Suppressor macrophage treated with lipopolysaccharide for 4 hours (primary cell): ENCODE measurements around the gene NSD2.

ENCODE experiments used
- DNase-seq: peaks from one replicate; pipeline ENCODE4 v3.0.0-alpha.2; 2020

NSD2 gene

DNA sequence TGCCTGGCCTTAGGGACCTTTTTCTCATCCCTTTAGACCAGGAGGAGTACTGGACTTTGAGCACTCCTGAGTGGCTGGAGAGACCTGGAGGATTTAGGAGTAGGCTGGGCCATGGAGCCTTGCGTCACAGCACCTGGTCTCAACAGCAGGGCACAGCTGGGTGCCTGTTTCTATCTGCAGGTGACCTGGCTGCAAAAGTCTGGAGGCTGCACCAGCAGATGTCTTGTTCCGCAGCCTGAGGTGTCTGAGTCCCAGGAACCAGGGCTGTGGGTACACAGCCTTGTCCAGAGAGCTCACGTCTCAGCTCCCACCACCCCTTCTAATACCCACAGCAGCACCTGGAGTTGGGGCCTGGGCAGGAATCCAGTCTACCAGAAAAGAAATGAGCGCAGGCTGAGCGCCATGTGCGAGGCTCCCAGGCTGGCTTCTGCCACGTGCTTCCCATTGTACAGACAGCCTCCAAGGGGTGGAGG is 5.0 kb upstream of the NSD2 start:
- no peak for DNase-seq

DNA sequence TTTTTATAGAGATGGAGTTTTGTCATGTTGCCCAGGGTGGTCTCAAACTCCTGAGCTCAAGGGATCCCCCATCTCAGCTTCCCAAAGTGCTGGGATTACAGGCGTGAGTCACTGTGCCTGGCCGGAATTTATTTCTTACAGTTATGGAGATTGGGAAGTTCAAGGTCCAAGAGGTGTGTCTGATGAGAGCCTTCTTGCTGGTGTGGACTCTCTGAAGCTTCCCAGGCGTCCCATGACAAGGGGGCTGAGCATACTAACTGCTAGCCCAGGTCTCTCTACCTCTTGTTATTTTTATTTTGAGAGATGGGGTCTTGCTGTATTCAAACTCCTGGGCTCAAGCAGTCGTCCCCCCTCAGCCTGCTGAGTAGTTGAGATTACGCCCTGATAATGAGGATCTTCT is 2.9 kb upstream of the NSD2 start:
- DNase-seq: no peak

DNA sequence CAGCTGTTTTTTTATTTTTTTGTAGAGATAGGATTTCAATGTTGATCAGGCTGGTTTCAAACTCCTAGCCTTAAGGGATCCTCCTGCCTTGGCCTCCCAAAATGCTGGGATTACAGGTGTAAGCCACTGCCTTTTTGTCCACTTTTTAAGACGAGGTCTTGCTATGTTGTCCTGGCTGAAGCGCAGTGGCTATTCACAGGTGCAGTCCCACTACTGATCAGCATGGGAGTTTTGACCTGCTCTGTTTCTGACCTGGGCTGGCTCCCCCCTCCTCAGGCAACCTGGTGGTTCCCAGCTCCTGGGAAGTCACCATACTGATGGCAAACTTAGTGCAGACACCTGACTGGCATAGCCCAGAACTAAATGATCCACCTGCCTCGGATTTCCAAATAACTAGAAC is 2.3 kb upstream of the NSD2 start:
- DNase-seq: no peak

DNA sequence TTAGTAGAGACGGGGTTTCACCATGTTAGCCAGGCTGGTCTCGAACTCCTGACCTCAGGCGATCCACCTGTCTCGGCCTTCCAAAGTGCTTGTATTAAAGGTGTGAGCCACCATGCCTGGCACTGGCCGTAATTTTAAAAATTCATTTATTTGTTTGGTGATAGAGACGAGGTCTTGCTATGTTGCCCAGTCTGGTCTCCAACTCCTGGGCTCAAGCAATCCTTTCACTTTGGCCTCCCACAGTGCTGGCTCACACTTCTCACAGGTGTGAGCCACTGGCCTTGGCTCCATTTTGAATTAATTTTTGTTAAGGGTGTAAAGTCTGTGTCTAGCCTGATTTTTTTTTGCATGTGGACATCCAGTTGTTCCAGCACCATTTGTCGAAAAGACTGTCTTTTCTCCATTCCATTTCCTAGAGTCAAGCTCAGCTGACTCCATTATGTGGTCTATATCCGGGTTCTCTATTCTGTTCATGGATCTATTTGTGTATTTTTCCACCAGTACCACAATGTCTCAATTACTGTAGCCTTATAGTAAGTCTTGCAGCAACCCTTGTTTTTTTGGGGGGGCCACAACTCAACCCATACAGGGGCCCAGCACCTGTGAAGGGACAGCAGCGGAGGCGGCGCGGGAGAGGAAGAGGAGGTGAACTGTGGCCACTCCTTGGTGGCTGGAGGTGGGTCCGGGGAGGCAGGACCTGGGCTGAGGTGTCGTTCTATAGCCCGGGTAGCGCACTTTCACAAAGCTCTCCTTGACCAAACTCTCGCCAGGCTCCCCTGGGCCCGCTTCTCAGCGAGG is 1.5 kb upstream of the NSD2 start:
- DNase-seq: no peak

DNA sequence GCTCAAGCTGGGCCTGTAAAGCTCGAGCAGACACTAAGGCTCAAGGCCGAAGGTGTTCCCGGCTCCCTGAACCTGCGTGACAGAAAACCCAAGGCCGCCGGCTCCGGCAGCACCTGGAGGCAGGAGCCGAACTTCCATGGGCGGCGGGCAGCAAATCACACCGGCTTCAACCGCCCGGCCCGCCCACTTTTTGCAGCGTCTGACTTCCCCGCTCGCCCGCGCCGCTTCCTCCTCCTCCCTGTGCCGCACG is 940 bp upstream of the NSD2 start:
- DNase-seq: peak; percentile 82

DNA sequence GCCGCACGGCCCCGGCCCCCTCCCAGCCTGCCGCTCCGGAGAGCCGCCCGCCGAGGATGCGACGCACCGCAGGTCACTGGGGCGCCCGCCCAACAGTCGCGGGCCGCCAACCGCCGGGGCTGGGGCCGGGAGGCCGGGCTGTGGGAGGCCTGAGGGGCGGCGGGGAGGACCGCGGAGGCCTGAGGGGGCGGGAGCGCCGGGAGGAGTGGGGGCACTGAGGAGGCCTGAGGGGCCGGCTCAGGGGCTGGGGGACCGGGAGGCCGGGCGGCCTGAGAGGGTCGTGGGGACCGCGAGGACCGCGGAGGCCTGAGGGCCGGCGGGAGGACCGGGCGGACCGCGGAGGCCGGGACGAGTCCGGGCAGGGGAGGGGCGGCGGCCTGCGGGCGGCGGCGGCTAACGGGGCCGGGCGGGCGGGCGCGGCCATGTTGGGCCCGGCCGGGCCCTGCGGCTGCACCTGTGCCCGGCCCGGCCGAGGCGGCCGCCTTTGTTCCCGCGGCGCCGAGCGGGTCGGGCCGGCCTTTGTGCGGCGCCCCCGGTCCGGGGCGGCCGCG is 353 bp downstream of the NSD2 start:
- no peak for DNase-seq

DNA sequence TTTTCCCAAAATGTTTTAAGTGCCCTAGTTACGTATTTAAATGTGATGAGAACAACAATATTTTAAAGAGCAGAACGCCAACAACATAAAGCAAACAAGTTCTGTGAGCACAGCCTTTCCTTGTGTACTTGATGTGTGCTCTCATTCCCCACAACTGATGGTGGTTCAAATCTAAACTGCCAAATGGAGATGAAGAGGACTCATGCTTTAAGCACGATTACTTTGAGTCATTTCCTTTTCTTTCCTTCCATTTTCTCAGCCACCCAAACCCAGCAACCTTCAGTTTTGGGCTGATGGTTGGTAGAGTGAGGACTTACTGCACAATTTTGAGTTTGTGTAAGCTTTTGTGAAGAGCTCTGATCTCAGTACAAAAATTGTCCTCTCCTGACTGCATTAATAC is 1.7 kb downstream of the NSD2 start:
- peak; percentile 32 for DNase-seq

DNA sequence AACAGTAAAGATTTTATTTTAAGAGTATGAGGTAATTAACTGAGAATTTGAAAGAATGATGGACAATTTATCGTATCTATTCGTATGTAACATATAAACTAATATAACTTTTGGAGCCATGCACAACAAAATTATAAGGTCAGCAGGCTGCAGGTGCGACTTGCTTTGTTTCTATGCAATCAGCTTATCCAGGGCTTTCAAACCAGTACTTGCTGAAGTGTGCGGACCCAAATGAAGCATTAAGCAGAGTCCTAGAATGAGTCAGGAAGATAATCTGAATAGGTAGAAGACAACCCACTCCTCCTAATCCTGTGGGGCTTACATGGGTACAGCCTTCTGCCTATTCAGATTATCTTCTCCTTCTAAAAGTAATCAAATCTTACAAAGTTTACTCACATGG is 2.1 kb downstream of the NSD2 start:
- no peak for DNase-seq

DNA sequence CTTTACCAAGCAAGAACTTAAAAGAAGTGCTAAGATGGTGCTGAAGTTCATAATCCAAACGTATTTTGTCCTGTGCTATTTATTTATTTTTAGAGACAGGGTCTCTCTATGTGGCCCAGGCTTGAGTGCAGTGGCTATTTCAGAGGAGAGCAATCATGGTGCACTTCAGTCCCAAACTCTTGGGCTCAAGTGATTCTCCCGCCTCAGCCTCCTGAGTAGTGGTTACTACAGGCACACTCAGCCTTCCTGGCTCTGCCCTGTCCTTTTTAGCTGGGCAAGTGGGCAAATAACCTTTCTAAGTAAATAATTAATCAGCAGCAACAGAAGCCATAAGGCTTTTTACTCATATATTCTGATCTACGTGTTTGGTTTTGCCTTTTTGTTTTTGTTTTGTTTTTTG is 2.6 kb downstream of the NSD2 start:
- DNase-seq: no peak

DNA sequence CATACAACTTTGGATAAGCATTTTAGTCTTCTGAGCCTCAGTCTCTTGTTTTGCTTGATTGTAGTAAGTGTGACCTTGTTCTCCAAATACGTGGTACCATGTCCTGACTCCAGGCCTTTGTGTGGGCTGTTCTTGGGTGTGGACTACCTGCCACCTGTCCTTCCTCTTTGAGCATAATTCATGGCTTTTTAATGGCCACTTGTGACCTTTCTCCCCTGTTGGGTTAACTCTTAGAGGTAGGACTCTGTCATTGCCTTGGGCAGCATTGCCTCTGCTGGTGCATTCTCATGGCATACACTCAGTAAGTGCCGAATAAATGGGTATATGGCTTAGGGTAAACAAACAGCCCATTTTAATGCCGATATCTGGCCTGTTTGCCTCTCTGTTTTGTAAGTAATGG is 3.0 kb downstream of the NSD2 start:
- no peak for DNase-seq

DNA sequence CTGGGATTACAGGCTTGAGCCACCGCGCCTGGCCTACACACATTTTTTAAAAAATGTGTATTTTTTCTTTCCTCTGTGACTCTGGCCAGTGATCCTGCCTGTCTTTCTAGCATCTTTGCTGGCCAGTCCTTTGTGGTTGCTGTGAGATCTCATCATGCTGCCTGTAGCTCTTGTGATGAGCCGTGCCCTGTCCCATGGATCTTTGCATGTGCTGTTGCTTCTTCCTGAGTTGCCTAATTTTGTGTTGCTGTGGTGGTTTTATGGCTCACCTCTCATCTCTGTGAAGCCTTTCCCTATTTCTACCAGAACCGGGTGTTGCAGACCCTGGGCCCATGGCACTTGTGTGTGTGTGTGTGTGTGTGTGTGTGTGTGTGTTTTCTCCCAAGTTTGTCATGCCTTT is 8.3 kb downstream of the NSD2 start:
- DNase-seq: no peak

DNA sequence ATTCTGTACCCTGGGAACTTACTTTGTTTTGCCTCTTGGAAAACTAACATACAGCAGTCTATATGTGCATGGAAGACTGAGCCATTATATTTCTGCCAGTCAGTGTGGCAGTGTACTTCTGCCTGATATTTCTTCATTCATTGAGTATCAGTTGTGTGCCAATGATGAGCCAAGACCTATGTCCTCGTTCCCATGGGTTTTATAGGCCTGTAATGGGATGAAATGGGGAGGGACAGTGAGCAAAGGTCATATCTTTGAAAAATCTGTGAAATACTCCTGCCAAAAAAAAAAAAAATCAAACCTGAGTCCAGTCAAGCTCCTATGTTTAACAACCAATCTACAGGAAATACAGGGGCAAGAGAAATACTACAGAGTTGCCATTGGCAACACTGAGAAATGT is 9.1 kb downstream of the NSD2 start:
- no peak for DNase-seq

DNA sequence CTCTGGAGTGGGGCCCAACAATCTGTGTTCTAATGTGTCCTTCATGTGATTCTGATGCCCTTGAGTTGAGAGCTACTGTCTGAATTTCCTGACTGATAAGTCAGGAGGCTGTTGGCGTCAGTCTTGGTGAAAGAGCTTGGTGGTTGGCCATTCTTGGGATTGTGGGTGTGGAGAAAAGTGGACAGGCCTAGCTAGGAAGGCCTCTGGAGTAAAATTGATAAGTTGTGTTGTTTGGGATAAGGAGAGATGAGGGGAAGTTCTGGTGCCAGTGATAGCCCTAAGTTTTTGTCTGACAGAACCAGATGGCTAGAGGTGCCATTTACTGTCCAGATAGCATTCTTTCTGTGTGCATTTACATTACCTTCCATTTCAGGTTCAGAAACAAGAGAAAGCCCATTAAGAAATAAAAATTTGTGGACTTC is 11.7 kb downstream of the NSD2 start:
- DNase-seq: no peak

DNA sequence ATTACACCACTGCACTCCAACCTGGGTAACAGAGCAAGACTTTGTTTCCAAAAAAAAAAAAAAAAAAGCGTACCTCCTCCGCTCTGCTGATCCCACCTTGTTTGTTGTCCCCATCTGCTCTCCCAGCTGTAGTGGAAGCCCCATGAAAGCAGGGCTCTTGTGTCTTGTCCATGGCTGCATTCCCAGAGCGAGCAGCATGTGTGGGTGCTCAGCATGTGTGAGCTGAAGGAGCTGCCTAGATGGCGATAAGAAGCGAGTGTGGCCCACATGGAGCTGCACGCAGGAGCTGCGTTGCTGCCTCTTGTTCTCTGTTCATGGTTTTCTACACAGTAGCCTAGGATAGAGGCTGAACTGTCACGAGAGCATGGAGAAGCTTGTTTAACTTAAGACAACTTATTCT is 12.4 kb downstream of the NSD2 start:
- no peak for DNase-seq

DNA sequence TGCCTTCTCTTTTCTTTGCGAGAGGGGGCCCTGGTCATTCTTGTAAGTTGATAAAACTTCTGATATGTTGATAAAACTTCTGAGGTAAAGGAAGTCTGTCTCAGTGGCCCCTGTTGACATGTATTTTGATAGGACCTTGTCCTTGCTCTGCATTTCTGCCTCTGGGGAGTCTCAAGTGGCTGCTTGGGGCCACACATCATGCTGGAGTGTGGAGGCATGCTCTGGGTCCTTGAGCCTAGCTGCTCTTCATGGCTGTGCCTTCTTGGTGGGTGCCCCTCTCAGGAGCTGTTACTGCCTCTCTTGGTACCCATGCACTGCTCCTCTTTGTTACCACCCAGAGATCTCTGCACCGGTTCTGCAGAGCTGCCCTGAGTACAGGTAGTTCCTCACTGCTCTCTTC is 14.2 kb downstream of the NSD2 start:
- no peak for DNase-seq

DNA sequence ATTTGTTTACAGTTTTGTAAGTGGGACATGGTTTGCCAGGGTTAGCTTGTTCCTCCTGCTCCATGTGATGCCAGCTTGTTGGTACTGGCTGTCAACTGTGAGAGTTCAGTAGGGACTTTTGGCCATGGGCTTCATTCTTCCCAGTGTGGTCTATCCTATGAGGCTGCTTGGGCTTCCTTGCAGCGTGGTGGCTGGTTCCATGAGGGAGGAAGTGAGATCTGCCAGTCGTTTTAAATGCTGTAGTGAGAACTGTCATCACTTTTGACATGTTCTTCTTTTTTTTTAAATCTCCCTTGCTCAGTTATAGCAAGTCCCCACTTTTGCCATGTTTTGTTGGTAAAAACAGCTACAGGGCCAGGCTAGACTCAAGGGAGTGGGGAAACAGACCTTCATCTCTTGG is 15.9 kb downstream of the NSD2 start:
- DNase-seq: peak; percentile 44

DNA sequence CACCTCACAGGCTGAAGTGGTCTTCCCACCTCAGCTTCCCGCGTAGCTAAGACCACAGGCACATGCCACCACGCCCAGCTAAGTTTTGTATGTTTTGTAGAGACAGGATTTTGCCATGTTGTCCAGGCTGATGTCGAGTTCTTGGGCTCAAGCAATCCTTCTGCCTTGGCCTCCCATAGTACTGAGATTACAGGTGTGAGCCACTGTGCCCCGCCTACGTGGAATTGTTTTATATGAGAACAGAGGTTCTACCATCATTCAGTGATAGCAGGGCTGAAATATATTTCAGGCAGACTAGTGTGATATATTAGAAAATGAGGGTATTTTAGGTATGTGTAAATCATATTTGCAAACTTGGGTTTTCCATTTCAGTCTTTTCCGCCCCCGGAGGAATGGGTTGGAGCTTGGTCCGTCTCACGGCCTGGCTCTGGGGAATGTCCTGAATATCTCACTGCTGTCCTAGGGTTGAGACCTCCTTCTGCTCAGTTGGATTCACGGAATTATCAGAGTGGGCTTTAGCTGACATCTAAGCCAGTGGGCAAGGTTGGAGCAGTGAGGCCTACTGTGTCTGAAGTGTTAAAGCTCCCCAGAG is 19.9 kb downstream of the NSD2 start:
- DNase-seq: no peak

DNA sequence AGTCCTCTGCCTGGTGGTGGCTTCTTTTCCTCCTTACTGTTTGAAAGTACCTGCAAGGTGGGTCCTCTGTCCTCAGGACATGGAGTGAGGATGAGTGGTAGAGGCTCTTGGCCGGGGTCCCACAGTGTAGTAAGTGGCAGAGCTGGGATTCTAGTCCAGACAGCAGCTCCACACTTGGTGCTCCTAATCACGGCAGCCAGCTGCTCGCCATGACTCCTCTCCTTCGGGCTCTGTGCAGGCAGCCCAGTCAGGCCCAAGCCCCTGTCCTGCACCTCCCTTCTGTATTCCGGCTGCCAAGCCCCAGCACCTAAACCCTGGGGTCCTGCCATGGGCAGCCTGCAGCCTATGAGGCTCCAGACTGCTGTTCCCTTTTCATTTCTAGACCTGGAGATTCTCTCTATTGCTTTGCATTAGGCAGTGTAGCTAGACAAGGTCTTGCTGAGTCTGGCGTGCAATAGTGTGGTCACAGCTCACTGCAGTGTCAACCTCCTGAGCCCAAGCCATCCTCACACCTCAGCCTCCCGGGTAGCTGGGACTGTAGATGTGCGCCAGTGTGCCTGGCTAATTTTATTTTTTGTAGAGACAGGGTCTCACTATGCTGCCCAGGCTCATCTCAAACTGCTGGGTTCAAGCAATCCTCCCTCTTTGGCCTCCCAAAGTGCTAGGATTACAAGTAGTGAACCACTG is 24.9 kb downstream of the NSD2 start:
- DNase-seq: no peak

DNA sequence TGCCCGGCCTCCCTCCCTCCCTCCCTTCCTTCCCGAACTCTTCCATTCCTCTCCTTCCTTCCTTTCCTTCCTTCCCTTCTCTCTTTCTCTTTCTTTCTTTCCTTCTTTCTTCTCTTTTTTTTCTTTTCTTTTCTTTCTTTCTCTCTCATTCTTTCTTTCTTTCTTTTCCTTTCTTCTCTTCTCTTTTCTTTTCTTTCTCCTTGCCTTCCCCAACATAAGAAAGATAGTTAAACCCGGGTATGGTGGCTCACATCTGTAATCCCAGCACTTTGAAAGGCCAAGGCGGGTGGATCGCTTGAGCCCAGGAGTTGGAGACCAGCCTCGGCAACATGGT is 25.4 kb downstream of the NSD2 start:
- no peak for DNase-seq

DNA sequence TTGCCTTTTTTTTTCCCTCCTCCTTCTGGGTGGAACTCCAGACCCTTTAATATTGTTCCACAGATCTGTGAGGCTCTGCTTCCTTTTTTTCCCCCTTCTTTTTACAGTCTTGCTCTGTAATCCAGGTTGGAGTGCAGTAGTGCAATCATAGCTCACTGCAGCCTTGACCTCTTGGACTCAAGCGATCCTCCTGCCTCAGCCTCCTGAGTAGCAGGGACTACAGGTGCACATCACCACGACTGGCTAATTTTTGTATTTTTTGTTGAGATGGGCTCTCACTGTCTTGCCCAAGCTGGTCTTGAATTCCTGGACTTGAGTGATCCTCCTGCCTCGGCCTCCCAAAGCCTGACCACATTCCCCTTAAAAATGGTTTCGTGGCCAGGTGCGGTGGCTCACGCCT is 26.8 kb downstream of the NSD2 start:
- no peak for DNase-seq

DNA sequence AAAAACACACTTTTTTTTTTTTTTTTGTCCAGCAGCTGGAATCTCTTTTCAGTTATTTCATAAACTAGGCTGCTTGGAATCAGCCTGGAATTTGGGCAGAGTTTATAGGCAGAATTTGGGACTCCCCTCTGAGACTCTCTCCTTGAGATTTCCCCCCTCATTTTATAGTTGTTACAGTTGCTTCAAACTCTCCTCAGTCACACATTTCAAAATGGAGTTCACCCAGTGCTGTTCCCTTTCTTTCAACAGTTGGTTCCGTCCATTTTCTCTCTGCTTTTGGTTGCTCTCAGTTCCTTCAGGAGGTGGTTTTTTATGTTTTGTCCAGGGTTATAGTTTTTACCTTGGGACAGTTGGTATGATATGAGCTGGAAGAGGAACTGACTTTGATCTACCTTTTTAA is 27.5 kb downstream of the NSD2 start:
- DNase-seq: no peak

DNA sequence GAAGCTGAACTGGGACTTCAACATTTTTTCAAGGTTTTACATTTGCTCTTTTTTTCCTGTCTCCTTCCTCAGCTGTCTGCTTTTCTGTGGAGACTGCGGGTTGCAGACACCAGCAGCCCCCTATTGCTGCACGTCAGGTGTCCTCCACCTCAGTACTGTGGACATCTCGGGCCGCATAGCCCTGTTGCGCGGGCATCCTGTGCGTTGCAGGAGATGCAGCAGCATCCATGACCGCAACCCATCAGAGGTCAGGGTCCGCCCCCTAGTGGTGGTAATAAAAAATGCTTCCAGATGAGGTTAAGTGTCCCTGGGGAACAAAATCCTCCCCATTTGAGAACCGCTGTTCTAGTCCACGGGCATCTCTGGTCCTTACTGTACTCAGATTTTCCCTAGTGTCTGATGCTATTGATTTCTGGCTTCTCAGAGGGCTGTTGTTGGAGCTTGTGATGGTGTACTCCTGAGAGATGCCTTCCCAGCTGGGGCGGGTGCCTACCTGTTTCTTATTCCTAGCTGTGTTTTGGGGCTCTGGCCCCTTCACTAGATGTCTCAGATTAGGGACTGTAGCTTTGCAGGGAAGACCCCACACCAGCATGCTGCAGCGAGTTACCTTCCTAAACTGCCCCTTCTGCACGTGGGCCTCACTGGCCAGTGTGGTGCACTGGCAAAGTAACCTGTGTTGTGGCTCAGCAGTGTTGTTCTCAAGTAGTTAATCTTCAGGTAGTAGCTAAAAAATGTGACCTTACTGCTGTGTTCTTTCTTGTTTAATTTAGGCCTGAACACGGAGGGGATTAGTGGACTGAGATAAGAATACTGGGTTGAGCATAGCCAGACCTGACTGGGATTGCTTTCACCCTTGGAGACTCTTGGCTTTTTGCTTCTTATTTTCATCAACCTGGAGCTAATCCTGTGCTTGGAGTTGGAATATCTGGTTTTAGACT is 28.2 kb downstream of the NSD2 start:
- peak; percentile 82 for DNase-seq

DNA sequence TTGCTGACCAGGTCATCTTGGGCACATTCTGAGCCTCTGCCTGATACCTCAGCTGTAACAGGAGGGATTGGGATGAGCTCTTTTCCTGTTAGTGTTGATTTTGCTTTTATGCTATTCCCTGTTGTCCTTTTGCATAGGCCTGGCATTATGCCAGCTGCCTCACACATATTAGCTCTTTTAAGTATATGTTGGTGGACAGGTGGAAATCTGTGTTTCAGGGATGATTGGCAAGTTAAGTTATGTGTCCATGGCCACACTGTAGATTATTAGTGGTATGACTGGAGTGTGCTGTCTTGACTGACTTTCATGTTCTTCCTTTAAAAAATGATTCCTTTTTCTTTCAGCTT is 28.9 kb downstream of the NSD2 start:
- no peak for DNase-seq
